Measurements from ENCODE around the gene BST1. TPM values are rescaled to one million over a fixed set of nuclear protein-coding genes. Genes with fewer than 3 reads are reported as not detected.

BST1 gene
- total and polyA plus RNA-seq, 12 donors, result 1.3 to 5.7 (median 3.0) TPM

DNA sequence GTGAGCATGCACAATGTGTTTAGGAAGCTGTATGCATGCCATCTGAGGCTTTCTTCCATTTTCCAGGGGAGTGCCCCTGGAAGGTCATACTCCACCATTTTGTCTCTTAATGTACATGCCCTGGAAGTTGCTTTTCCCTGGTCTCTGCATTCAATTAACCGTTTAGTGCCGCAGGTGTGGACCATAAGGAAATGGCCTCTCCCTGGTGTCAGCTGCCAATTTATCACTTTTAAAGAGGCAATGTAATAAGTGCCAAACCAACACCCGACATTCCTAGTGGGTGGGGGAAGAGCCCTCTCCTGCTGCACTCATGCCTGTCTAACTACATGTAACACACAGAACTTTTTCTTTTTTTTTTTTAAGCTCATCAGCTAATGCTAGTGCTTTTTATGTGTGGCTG lies 7.1 kb upstream of the BST1 start:
- no peak overlapping the region for H3K4me3 ChIP-seq
- intact Hi-C loops (cut with DNase I), result no loop called here
- H3K27ac ChIP-seq, result no peak overlapping the region
- TF ChIP-seq, protein P1, sequence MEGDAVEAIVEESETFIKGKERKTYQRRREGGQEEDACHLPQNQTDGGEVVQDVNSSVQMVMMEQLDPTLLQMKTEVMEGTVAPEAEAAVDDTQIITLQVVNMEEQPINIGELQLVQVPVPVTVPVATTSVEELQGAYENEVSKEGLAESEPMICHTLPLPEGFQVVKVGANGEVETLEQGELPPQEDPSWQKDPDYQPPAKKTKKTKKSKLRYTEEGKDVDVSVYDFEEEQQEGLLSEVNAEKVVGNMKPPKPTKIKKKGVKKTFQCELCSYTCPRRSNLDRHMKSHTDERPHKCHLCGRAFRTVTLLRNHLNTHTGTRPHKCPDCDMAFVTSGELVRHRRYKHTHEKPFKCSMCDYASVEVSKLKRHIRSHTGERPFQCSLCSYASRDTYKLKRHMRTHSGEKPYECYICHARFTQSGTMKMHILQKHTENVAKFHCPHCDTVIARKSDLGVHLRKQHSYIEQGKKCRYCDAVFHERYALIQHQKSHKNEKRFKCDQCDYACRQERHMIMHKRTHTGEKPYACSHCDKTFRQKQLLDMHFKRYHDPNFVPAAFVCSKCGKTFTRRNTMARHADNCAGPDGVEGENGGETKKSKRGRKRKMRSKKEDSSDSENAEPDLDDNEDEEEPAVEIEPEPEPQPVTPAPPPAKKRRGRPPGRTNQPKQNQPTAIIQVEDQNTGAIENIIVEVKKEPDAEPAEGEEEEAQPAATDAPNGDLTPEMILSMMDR (IDR thresholded peaks at IDR 0.05), result no peak
- H3K4me1 ChIP-seq, result peaks cover 0 to 28% (median 0%) of the 10 kb centered on the region in 9 donors
- no peaks in the 10 kb centered on the region for H3K27me3 ChIP-seq
- 80 to 88% methylated on average over 3 of the region's 3 CpGs for WGBS, 2 donors
- ATAC-seq, result no peak
- no peaks in the 10 kb centered on the region for H3K36me3 ChIP-seq
- H3K9me3 ChIP-seq, result no peaks in the 10 kb centered on the region
- no peak for DNase-seq

DNA sequence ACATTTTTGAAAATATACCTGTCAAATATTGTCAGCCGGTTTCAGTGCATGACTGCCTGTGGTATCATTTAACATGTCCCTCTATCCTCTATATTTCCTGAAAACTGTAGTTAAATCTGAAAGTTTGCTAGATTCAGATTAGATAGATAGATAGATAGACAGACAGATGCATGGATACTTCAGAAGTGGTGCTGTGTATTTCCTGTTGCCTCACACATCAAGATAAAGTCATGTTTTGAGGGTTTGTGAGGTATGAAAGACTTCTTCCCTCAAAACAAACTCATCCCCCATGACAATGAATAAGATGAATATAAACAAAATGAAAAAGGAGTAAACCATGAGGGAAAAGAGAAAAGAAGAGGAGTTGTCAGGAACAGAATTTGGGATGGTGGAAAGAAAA lies 6.0 kb upstream of the BST1 start:
- no peak for ATAC-seq
- DNase-seq, result no peak

DNA sequence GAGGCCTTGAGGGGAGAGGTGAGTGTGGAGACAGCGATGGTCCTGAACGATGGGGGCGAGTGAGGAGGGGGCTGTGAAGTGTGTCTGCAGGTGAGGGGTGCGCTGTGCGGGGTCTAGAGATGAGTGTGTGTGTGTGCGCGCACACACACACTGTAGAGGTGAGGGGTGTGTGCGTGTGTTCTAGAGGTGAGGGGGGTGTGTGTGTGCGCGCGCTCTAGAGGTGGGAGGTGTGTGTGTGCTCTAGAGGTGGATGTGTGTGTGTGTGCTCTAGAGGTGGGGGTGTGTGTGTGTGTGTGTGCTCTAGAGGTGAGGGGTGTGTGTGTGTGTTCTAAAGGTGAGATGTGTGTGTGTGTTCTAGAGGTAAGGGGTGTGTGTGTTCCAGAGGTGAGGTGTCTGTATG lies 574 bp downstream of the BST1 start:
- ATAC-seq, result peak; percentile 2 to 65 (median 15)
- Histone ChIP-seq H3K4me1 (peaks cover 0 to 23% (median 13%) of the 10 kb centered on the region in 9 donors), H3K36me3 (peaks cover 0 to 6% (median 0%) of the 10 kb centered on the region in 9 donors), H3K27me3 (no peaks in the 10 kb centered on the region), H3K27ac (peak overlapping the region in 6 of 10 donors; percentile 5 to 73 (median 56)), H3K9me3 (no peaks in the 10 kb centered on the region), H3K4me3 (peak overlapping the region in 7 of 10 donors; percentile 49 to 61 (median 59))
- intact Hi-C loops (cut with DNase I), result no loop called here
- DNase-seq, result no peak
- TF ChIP-seq, protein P1 (IDR thresholded peaks at IDR 0.05), result no peak
- WGBS, 2 donors, result 79 to 89% methylated on average over 11 of the region's 11 CpGs

More for the DNA sequence above, 6.0 kb upstream of the BST1 start:
- H3K27me3 ChIP-seq, result no peaks in the 10 kb centered on the region
- no peaks in the 10 kb centered on the region for H3K36me3 ChIP-seq
- intact Hi-C loops (cut with DNase I), result no loop called here
- no peak overlapping the region for H3K27ac ChIP-seq
- H3K4me3 ChIP-seq, result no peak overlapping the region
- WGBS, 2 donors, result 95 to 98% methylated on average over 1 of the region's 1 CpG
- no peaks in the 10 kb centered on the region for H3K9me3 ChIP-seq
- peaks cover 0 to 19% (median 0%) of the 10 kb centered on the region in 9 donors for H3K4me1 ChIP-seq
- TF ChIP-seq, protein P1 (IDR thresholded peaks at IDR 0.05), result no peak

DNA sequence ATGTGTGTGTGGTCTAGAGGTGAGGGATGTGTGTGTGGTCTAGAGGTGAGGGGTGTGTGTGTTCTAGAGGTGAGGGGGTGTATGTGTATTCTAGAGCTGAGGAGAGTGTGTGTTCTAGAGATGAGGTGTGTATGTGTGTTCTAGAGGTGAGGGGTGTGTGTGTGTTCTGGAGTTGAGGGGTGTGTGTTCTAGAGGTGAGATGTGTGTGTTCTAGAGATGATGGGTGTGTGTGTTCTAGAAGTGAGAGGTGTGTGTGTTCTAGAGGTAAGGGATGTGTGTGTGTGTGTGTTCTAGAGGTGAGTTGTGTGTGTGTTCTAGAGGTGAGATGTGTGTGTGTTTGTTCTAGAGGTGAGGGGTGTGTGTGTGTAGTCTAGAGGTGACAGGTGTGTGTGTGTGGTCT lies 1.3 kb downstream of the BST1 start:
- Histone ChIP-seq H3K4me3 (no peak overlapping the region), H3K36me3 (peaks cover 0 to 6% (median 0%) of the 10 kb centered on the region in 9 donors), H3K27ac (no peak overlapping the region), H3K4me1 (peaks cover 0 to 23% (median 13%) of the 10 kb centered on the region in 9 donors), H3K27me3 (no peaks in the 10 kb centered on the region), H3K9me3 (no peaks in the 10 kb centered on the region)
- intact Hi-C loops (cut with DNase I), result no loop called here
- no peak for DNase-seq
- TF ChIP-seq, protein P1 (IDR thresholded peaks at IDR 0.05), result no peak
- ATAC-seq, result no peak
